Activated CD8-positive, alpha-beta T cell treated with anti-CD3 and anti-CD28 coated beads for 36 hours (primary cell): ENCODE measurements around the gene MAP2. TPM values are rescaled to one million over a fixed set of nuclear protein-coding genes. Genes with fewer than 3 reads are reported as not detected.

Experiments
- ATAC-seq: fragments of 200-7000 bp; cut with Tn5 transposase; one replicate; pipeline ENCODE4 v1.10.0; 2021; ENCODE audit warnings: mild to moderate bottlenecking, moderate library complexity
- CTCF ChIA-PET: fragments of 350-600 bp; sonication (Branson Sonifier 250); formaldehyde crosslinking; loops from one replicate; lab custom pipeline; 2021; ENCODE audit warnings: antibody characterized with exemption; lab: Charles Lee
- POLR2A ChIA-PET: fragments of 350-600 bp; sonication (Branson Sonifier 250); formaldehyde crosslinking; loops from one replicate; lab custom pipeline; 2021; ENCODE audit warnings: antibody characterized with exemption; lab: Charles Lee
- DNase-seq: peaks from one replicate; pipeline ENCODE4 v3.0.0-alpha.2; 2020
- H3K27ac Mint-ChIP-seq: one replicate; pipeline ENCODE4 v1.8.0; 2021; ENCODE audit warnings: mild to moderate bottlenecking, mixed read lengths
- H3K27me3 Mint-ChIP-seq: one replicate; pipeline ENCODE4 v1.8.0; 2021; ENCODE audit warnings: mixed read lengths
- H3K36me3 Mint-ChIP-seq: one replicate; pipeline ENCODE4 v1.8.0; 2021; ENCODE audit warnings: low read depth, mixed read lengths
- H3K4me1 Mint-ChIP-seq: one replicate; pipeline ENCODE4 v1.8.0; 2021; ENCODE audit warnings: low read depth, mixed read lengths
- H3K4me3 Mint-ChIP-seq: one replicate; pipeline ENCODE4 v1.8.0; 2021; ENCODE audit warnings: mild to moderate bottlenecking, moderate library complexity, mixed read lengths
- H3K9me3 Mint-ChIP-seq: one replicate; pipeline ENCODE4 v1.8.0; 2021; ENCODE audit warnings: mixed read lengths
- CTCF ChIP-seq: fragments of 200-600 bp; IDR thresholded peaks from one replicate; pipeline ENCODE4 v1.8.0; 2022; ENCODE audit warnings: antibody characterized with exemption, mild to moderate bottlenecking
- intact Hi-C: fragments of 100-400 bp; cut with micrococcal nuclease; formaldehyde crosslinking; loops from one replicate; pipeline ENCODE4 v1.10.0; 2022
- total RNA-seq, 2 experiments: library from RNA; stranded (reverse); gene quantifications; one replicate each; pipeline ENCODE4 v1.2.3, GENCODE V29; 2021

MAP2 gene
- total RNA-seq, 2 experiments from 2014 or later: not detected

GRCh38 chr2:209426432-209426831, 2.6 kb downstream of the MAP2 start:
- Mint-ChIP-seq H3K27me3 (peaks cover 21% of the 10 kb centered on the region), H3K27ac (no peak overlapping the region), H3K4me1 (peaks cover 10% of the 10 kb centered on the region), H3K9me3 (no peaks in the 10 kb centered on the region), H3K4me3 (no peak overlapping the region), H3K36me3 (no peaks in the 10 kb centered on the region)
- ChIA-PET CTCF (interaction anchor here (1.4 kb wide), 1 partner anchor 773 kb away, joined by 3 read pairs; no protein-coding TSS in a partner anchor), POLR2A (no interaction called here)
- intact Hi-C loops: loop anchor here (10.0 kb wide), 2 partner anchors 92 to 128 kb away; no protein-coding TSS in a partner anchor
- no peak for TF ChIP-seq CTCF
- no peak for DNase-seq
- ATAC-seq: no peak

- no peak for ATAC-seq
- Mint-ChIP-seq H3K36me3 (no peaks in the 10 kb centered on the region), H3K27ac (no peak overlapping the region), H3K9me3 (no peaks in the 10 kb centered on the region), H3K4me3 (no peak overlapping the region), H3K27me3 (peaks cover 1% of the 10 kb centered on the region), H3K4me1 (no peaks in the 10 kb centered on the region)
- intact Hi-C loops: no loop called here
- TF ChIP-seq CTCF: no peak
- CTCF ChIA-PET: interaction anchor here (3.8 kb wide), 1 partner anchor 8 kb away, joined by 13 read pairs; the partner anchor contains the start of gene MAP2
- no peak for DNase-seq
- POLR2A ChIA-PET: no interaction called here
Observed at GRCh38 chr2:209431701-209432100, 7.9 kb downstream of the MAP2 start.

- DNase-seq: no peak
- no peaks in the 10 kb centered on the region for H3K9me3 Mint-ChIP-seq
- no peak for ATAC-seq
- no peaks in the 10 kb centered on the region for H3K4me1 Mint-ChIP-seq
- ChIA-PET CTCF (no interaction called here), POLR2A (no interaction called here)
- H3K4me3 Mint-ChIP-seq: no peak overlapping the region
- H3K27ac Mint-ChIP-seq: no peak overlapping the region
- peaks cover 2% of the 10 kb centered on the region for H3K27me3 Mint-ChIP-seq
- intact Hi-C loops: no loop called here
- H3K36me3 Mint-ChIP-seq: no peaks in the 10 kb centered on the region
- no peak for TF ChIP-seq CTCF
Observed at GRCh38 chr2:209441541-209441940, 17.7 kb downstream of the MAP2 start.

- Mint-ChIP-seq H3K36me3 (no peaks in the 10 kb centered on the region), H3K27ac (no peak overlapping the region), H3K4me1 (no peaks in the 10 kb centered on the region), H3K4me3 (no peak overlapping the region), H3K27me3 (peaks cover 2% of the 10 kb centered on the region), H3K9me3 (no peaks in the 10 kb centered on the region)
- DNase-seq (no peak), ATAC-seq (no peak)
- ChIA-PET CTCF (no interaction called here), POLR2A (interaction anchor here (1.0 kb wide), 1 partner anchor 12 kb away, joined by 3 read pairs; no protein-coding TSS in a partner anchor)
- TF ChIP-seq CTCF: no peak
- intact Hi-C loops: no loop called here
Observed at GRCh38 chr2:209442939-209443338, 19.1 kb downstream of the MAP2 start.

- intact Hi-C loops: no loop called here
- H3K4me3 Mint-ChIP-seq: no peak overlapping the region
- CTCF ChIA-PET: no interaction called here
- H3K36me3 Mint-ChIP-seq: no peaks in the 10 kb centered on the region
- DNase-seq (no peak), ATAC-seq (no peak)
- no peaks in the 10 kb centered on the region for H3K9me3 Mint-ChIP-seq
- no peak overlapping the region for H3K27ac Mint-ChIP-seq
- H3K27me3 Mint-ChIP-seq: peaks cover 2% of the 10 kb centered on the region
- H3K4me1 Mint-ChIP-seq: no peaks in the 10 kb centered on the region
- POLR2A ChIA-PET: no interaction called here
- no peak for TF ChIP-seq CTCF
Observed at GRCh38 chr2:209445485-209445884, 21.6 kb downstream of the MAP2 start.
